Nephron (organoid): ENCODE measurements around the gene C9orf43.

Experiments
- H3K27ac Mint-ChIP-seq, 3 experiments: 2 replicates each; pipeline ENCODE4 v1.8.0; 2020; ENCODE audit warnings: mixed read lengths in 3 of 3, mild to moderate bottlenecking in 2 of 3, moderate library complexity in 1 of 3
- H3K27me3 Mint-ChIP-seq: 2 replicates; pipeline ENCODE4 v1.8.0; 2021; ENCODE audit warnings: low read depth, mild to moderate bottlenecking, moderate library complexity, mixed read lengths
- H3K36me3 Mint-ChIP-seq: 2 replicates; pipeline ENCODE4 v1.8.0; 2020; ENCODE audit warnings: low read depth, mixed read lengths
- H3K4me1 Mint-ChIP-seq: 2 replicates; pipeline ENCODE4 v1.8.0; 2020; ENCODE audit warnings: mixed read lengths
- H3K4me3 Mint-ChIP-seq, 3 experiments: 2 replicates each; pipeline ENCODE4 v1.8.0; 2020; ENCODE audit warnings: mild to moderate bottlenecking in 3 of 3, mixed read lengths in 3 of 3, moderate library complexity in 2 of 3
- H3K9me3 Mint-ChIP-seq: 2 replicates; pipeline ENCODE4 v1.8.0; 2020; ENCODE audit warnings: mixed read lengths
- TF ChIP-seq, protein P1 (sequence below), 3 experiments: fragments of 200-600 bp; sonication (generic); IDR thresholded peaks; one replicate each; pipeline ENCODE4 v1.5.0; 2021; ENCODE audit warnings: antibody characterized with exemption in 3 of 3; ENCODE audit not compliant: unreplicated experiment in 3 of 3

C9orf43 gene

DNA sequence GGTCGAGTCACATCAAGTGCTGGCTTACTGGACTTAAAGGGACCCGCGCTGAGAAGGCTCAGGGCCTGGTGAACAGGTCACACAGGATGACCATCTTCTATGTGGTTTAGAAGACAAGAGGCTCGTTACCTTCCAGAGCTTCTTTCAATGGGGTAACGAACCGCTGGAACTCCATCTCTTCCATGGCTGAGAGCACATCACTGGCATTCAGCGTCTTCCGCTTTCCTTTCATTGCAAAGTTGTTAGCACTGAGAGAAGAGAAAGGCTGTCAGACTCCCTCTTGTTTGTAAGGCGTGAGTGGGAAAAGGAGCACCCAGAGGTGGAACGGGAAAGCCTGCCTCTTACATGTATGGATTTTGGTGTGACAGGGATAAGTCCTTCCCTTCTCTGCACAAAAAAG, 1.1 kb upstream of the C9orf43 start:
- peak overlapping the region; percentile 92 to 99 (median 95) for H3K4me3 Mint-ChIP-seq
- H3K27me3 Mint-ChIP-seq = no peaks in the 10 kb centered on the region
- H3K36me3 Mint-ChIP-seq = peaks cover 27% of the 10 kb centered on the region
- peak overlapping the region; percentile 99 to 100 (median 100) for H3K27ac Mint-ChIP-seq
- no peaks in the 10 kb centered on the region for H3K9me3 Mint-ChIP-seq
- TF ChIP-seq, protein P1, sequence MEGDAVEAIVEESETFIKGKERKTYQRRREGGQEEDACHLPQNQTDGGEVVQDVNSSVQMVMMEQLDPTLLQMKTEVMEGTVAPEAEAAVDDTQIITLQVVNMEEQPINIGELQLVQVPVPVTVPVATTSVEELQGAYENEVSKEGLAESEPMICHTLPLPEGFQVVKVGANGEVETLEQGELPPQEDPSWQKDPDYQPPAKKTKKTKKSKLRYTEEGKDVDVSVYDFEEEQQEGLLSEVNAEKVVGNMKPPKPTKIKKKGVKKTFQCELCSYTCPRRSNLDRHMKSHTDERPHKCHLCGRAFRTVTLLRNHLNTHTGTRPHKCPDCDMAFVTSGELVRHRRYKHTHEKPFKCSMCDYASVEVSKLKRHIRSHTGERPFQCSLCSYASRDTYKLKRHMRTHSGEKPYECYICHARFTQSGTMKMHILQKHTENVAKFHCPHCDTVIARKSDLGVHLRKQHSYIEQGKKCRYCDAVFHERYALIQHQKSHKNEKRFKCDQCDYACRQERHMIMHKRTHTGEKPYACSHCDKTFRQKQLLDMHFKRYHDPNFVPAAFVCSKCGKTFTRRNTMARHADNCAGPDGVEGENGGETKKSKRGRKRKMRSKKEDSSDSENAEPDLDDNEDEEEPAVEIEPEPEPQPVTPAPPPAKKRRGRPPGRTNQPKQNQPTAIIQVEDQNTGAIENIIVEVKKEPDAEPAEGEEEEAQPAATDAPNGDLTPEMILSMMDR (IDR thresholded peaks at IDR 0.05; ENCODE audit: unreplicated experiment in 3 of 3) = no peak
- H3K4me1 Mint-ChIP-seq = peaks cover 21% of the 10 kb centered on the region

DNA sequence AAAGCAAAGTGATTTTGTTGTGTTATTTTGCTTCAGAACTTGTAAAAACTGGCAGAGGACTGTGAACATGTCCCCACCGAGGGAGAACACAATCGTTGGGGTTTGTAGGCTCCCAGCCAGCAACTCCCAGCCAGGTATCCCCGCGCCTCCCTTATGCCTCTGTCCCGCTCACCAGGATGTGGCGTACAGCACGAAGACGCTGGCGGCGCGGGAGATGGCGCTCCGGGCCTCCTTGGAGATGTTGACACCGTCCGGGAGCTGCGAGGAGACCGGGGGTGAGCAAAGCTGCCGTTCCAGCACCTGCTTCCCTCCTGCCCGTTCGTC, 702 bp upstream of the C9orf43 start:
- no peaks in the 10 kb centered on the region for H3K27me3 Mint-ChIP-seq
- peak overlapping the region; percentile 92 to 99 (median 95) for H3K4me3 Mint-ChIP-seq
- no peaks in the 10 kb centered on the region for H3K9me3 Mint-ChIP-seq
- TF ChIP-seq, protein P1 (IDR thresholded peaks at IDR 0.05; ENCODE audit: unreplicated experiment in 3 of 3) = no peak
- H3K36me3 Mint-ChIP-seq = peaks cover 27% of the 10 kb centered on the region
- H3K4me1 Mint-ChIP-seq = peaks cover 21% of the 10 kb centered on the region
- peak overlapping the region; percentile 99 to 100 (median 100) for H3K27ac Mint-ChIP-seq

DNA sequence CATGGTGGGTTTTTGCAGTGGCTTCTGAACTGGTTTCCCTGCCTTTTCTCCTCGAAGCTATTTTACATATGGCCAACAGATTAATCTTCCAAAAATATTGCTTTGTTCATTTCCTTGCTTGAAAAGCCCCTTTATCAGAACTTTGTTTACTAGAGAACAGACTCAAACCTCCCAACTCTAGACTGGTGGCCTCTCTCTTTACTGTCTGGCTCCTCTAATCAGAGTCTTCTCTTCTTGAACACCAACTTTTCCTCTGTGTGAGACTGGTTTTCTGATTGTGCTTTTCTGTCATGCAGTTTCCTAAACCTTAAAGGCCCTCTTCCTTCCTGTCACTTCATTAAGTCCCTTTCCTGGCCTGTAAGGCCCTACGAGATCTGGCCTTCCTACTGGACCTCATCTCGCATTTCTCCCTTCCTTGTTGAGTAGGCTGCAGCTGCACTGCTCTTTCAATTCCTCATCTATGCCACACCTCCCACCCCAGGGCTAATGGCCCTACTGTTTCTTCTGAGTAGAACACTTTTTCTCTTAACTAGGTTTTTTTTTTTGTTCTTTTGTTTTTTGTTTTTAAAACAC, 5.7 kb downstream of the C9orf43 start:
- Mint-ChIP-seq H3K27me3 (no peaks in the 10 kb centered on the region), H3K4me1 (no peaks in the 10 kb centered on the region), H3K9me3 (no peaks in the 10 kb centered on the region), H3K27ac (no peak overlapping the region), H3K4me3 (no peak overlapping the region), H3K36me3 (no peaks in the 10 kb centered on the region)
- TF ChIP-seq, protein P1 (IDR thresholded peaks at IDR 0.05; ENCODE audit: unreplicated experiment in 3 of 3) = no peak

DNA sequence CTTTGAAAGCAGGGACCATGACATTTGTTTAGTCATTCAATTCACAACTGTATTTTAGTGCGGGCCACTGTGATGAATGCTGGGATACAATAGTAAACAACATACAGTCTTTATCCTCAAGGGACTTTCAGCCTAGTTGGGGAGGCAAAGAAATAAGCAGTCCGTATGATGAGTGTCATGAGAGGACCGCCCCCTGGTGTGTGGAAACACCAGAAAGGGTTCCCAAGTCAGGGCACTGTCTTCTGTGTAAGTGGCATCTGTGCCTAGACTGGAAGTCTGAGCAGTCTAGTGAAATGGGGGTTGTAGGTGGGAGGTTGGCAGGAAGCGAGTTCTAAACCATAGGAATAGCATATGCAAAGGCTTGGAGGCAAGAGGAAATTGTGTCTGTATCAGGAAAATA, 6.8 kb downstream of the C9orf43 start:
- H3K27me3 Mint-ChIP-seq = no peaks in the 10 kb centered on the region
- H3K27ac Mint-ChIP-seq = no peak overlapping the region
- H3K4me3 Mint-ChIP-seq = no peak overlapping the region
- TF ChIP-seq, protein P1 (IDR thresholded peaks at IDR 0.05; ENCODE audit: unreplicated experiment in 3 of 3) = no peak
- no peaks in the 10 kb centered on the region for H3K4me1 Mint-ChIP-seq
- no peaks in the 10 kb centered on the region for H3K36me3 Mint-ChIP-seq
- H3K9me3 Mint-ChIP-seq = no peaks in the 10 kb centered on the region

DNA sequence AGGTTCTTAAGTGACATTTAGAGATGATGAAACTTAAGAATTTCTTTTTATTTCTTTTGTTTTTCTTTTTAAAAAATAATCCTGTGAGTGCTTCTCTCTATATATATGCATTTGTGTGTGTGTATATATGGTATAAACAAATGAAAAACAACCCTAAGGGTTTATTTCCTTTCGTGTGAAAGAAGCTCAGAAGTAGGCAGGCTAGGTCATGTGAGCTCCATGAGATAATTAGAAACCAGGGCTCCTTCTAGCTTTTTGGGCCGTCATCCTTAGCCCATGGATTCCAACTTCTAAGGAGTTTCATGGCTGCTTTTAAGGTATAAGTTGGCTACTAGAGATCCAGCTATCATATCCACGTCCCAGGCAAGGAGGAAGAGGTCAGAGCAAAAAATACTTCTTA, 11.2 kb downstream of the C9orf43 start:
- Mint-ChIP-seq H3K9me3 (no peaks in the 10 kb centered on the region), H3K4me1 (no peaks in the 10 kb centered on the region), H3K36me3 (no peaks in the 10 kb centered on the region), H3K4me3 (no peak overlapping the region), H3K27me3 (peaks cover 6% of the 10 kb centered on the region), H3K27ac (no peak overlapping the region)
- TF ChIP-seq, protein P1 (IDR thresholded peaks at IDR 0.05; ENCODE audit: unreplicated experiment in 3 of 3) = no peak

DNA sequence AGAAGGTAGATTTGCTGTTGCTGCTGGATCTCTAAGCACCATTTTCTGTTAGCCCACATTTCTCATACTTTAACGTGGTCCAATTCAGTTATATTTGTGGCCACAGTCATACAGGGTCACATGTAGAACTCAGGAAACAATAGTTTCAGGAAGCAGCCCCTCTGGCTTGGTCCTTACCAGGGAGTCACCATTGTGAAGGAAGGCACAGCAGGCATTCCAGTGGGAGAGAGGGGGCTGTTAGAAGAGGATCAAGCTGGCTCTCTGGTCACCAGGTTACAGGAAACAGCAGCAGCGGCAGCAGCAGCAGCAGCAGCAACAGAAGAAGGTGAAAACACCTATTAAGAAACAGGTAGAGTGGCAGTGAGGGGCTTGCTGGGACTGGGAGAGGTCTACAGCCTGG, 14.5 kb downstream of the C9orf43 start:
- no peak overlapping the region for H3K4me3 Mint-ChIP-seq

More for the DNA sequence above, 14.5 kb downstream of the C9orf43 start:
- Mint-ChIP-seq H3K4me1 (no peaks in the 10 kb centered on the region), H3K27me3 (peaks cover 6% of the 10 kb centered on the region), H3K9me3 (no peaks in the 10 kb centered on the region), H3K27ac (no peak overlapping the region), H3K36me3 (no peaks in the 10 kb centered on the region)
- TF ChIP-seq, protein P1 (IDR thresholded peaks at IDR 0.05; ENCODE audit: unreplicated experiment in 3 of 3) = no peak
